Glutamatergic neuron (in vitro differentiated cells): ENCODE measurements around the gene TANC1. TPM values are rescaled to one million over a fixed set of nuclear protein-coding genes. Genes with fewer than 3 reads are reported as not detected.
A peak's percentile ranks its signal among the peaks of the same experiment; 100 is the strongest.

ENCODE experiments used
- DNase-seq: peaks from one replicate; pipeline ENCODE4 v3.0.0; 2022
- H3K27ac Mint-ChIP-seq: one replicate; pipeline ENCODE4 v1.8.0; 2020; ENCODE audit warnings: mild to moderate bottlenecking, mixed read lengths, inconsistent platforms; ENCODE audit not compliant: unreplicated experiment
- H3K27me3 Mint-ChIP-seq: one replicate; pipeline ENCODE4 v1.8.0; 2020; ENCODE audit warnings: mild to moderate bottlenecking, moderate library complexity, mixed read lengths, inconsistent platforms; ENCODE audit not compliant: unreplicated experiment
- H3K36me3 Mint-ChIP-seq: one replicate; pipeline ENCODE4 v1.8.0; 2020; ENCODE audit warnings: mild to moderate bottlenecking, mixed read lengths, inconsistent platforms; ENCODE audit not compliant: unreplicated experiment
- H3K4me1 Mint-ChIP-seq: one replicate; pipeline ENCODE4 v1.8.0; 2020; ENCODE audit warnings: mild to moderate bottlenecking, low read depth, mixed read lengths, inconsistent platforms; ENCODE audit not compliant: unreplicated experiment
- H3K4me3 Mint-ChIP-seq: one replicate; pipeline ENCODE4 v1.8.0; 2020; ENCODE audit warnings: mild to moderate bottlenecking, mixed read lengths, inconsistent platforms; ENCODE audit not compliant: unreplicated experiment
- H3K9me3 Mint-ChIP-seq: one replicate; pipeline ENCODE4 v1.8.0; 2020; ENCODE audit warnings: mild to moderate bottlenecking, moderate library complexity, mixed read lengths, inconsistent platforms; ENCODE audit not compliant: unreplicated experiment
- CTCF ChIP-seq: fragments of 200-600 bp; sonication (generic); IDR thresholded peaks from one replicate; pipeline ENCODE4 v1.5.0; 2021; ENCODE audit not compliant: partially characterized antibody, unreplicated experiment
- long read RNA-seq: library from polyadenylated mRNA; unstranded; transcript quantifications from one replicate; pipeline ENCODE4 v2.0.0, GENCODE V29; 2020; ENCODE audit not compliant: unreplicated experiment
- total RNA-seq: library from RNA; stranded (reverse); fragmentation: NEBNext Ultra II Directional; extraction: Animal tissue kit (Norgen Biotek cat#: 25700); gene quantifications from one replicate; pipeline ENCODE4 v1.2.1, GENCODE V29; 2021; ENCODE audit not compliant: unreplicated experiment

TANC1 gene
- total RNA-seq, result 14.9 TPM
- long read RNA-seq, partial matches to known transcripts, result 5 of 7 reads
- long read RNA-seq, other reads (novel, unspliced or antisense), result 2 of 7 reads

GRCh38 chr2:158968396-158969161 lies at the start of gene TANC1:
TANC1 (plus strand) TSS chr2:158968640; CDS start chr2:159065911, 97,271 bp downstream.
- H3K9me3 Mint-ChIP-seq, result peaks cover 10% of the 10 kb centered on the region
- peaks cover 44% of the 10 kb centered on the region for H3K4me1 Mint-ChIP-seq
- peak; percentile 93 for DNase-seq
- H3K27me3 Mint-ChIP-seq, result peaks cover 12% of the 10 kb centered on the region
- H3K36me3 Mint-ChIP-seq, result no peaks in the 10 kb centered on the region
- peak within 1 kb of the TSS; percentile 89 for H3K27ac Mint-ChIP-seq
- TF ChIP-seq CTCF, result no peak
- H3K4me3 Mint-ChIP-seq, result peak within 1 kb of the TSS; percentile 96

- peaks cover 2% of the 10 kb centered on the region for H3K27me3 Mint-ChIP-seq
- no peak for TF ChIP-seq CTCF
- H3K4me3 Mint-ChIP-seq, result no peak overlapping the region
- DNase-seq, result no peak
- no peak overlapping the region for H3K27ac Mint-ChIP-seq
- H3K36me3 Mint-ChIP-seq, result no peaks in the 10 kb centered on the region
- H3K9me3 Mint-ChIP-seq, result no peaks in the 10 kb centered on the region
- no peaks in the 10 kb centered on the region for H3K4me1 Mint-ChIP-seq
Observed at GRCh38 chr2:158921599-158922408, 46.6 kb upstream of the TANC1 start.

GRCh38 chr2:158922601-158923000 lies 45.8 kb upstream of the TANC1 start:
- Mint-ChIP-seq H3K9me3 (no peaks in the 10 kb centered on the region), H3K4me3 (no peak overlapping the region), H3K27ac (no peak overlapping the region), H3K27me3 (peaks cover 2% of the 10 kb centered on the region), H3K4me1 (no peaks in the 10 kb centered on the region), H3K36me3 (no peaks in the 10 kb centered on the region)
- no peak for TF ChIP-seq CTCF
- no peak for DNase-seq

- TF ChIP-seq CTCF, result no peak
- DNase-seq, result peak; percentile 31
- no peaks in the 10 kb centered on the region for H3K36me3 Mint-ChIP-seq
- peaks cover 2% of the 10 kb centered on the region for H3K27me3 Mint-ChIP-seq
- H3K4me1 Mint-ChIP-seq, result no peaks in the 10 kb centered on the region
- H3K4me3 Mint-ChIP-seq, result no peak overlapping the region
- no peak overlapping the region for H3K27ac Mint-ChIP-seq
- no peaks in the 10 kb centered on the region for H3K9me3 Mint-ChIP-seq
Observed at GRCh38 chr2:158923180-158923594, 45.3 kb upstream of the TANC1 start.
